WERI-Rb-1 (cell line): ENCODE results near the gene CREG1.

Source experiments
- DNase-seq: peaks from one replicate; pipeline ENCODE4 v3.0.0-alpha.2; 2020
- H3K27ac ChIP-seq: fragments of 250-450 bp; sonication (Bioruptor Pico); 2 replicates; pipeline ENCODE4 v1.5.1; 2020; ENCODE audit warnings: mild to moderate bottlenecking, moderate library complexity
- H3K27me3 ChIP-seq: fragments of 250-450 bp; sonication (Bioruptor Pico); 2 replicates; pipeline ENCODE4 v1.5.1; 2021; ENCODE audit warnings: mild to moderate bottlenecking, low read depth, moderate library complexity; ENCODE audit not compliant: insufficient read depth, severe bottlenecking
- H3K36me3 ChIP-seq: fragments of 250-450 bp; sonication (Bioruptor Pico); 2 replicates; pipeline ENCODE4 v1.5.1; 2020; ENCODE audit warnings: mild to moderate bottlenecking, moderate library complexity
- H3K4me3 ChIP-seq: 2 replicates; pipeline ENCODE4 v1.5.1; 2011; ENCODE audit warnings: low read depth, mild to moderate bottlenecking, control low read depth, low read length
- H3K9me3 ChIP-seq: fragments of 250-450 bp; sonication (Bioruptor Pico); 2 replicates; pipeline ENCODE4 v1.5.1; 2021; ENCODE audit warnings: mild to moderate bottlenecking, moderate library complexity; ENCODE audit not compliant: severe bottlenecking
- CTCF ChIP-seq: IDR thresholded peaks from 2 replicates; pipeline ENCODE4 v1.5.1; 2011; ENCODE audit warnings: low read depth, mild to moderate bottlenecking, control low read depth, inconsistent platforms, low read length

CREG1 gene

GRCh38 chr1:167515893-167516321, 37.7 kb downstream of the CREG1 start:
- Histone ChIP-seq H3K4me3 (no peak overlapping the region), H3K27ac (no peak overlapping the region), H3K27me3 (no peaks in the 10 kb centered on the region), H3K36me3 (no peaks in the 10 kb centered on the region), H3K9me3 (no peaks in the 10 kb centered on the region)
- TF ChIP-seq CTCF, result no peak
- DNase-seq, result no peak

GRCh38 chr1:167515461-167515860, 38.1 kb downstream of the CREG1 start:
- DNase-seq, result no peak
- no peak for TF ChIP-seq CTCF
- Histone ChIP-seq H3K27ac (no peak overlapping the region), H3K9me3 (no peaks in the 10 kb centered on the region), H3K4me3 (no peak overlapping the region), H3K36me3 (no peaks in the 10 kb centered on the region), H3K27me3 (no peaks in the 10 kb centered on the region)

GRCh38 chr1:167514288-167514687, 39.3 kb downstream of the CREG1 start:
- no peak for DNase-seq
- Histone ChIP-seq H3K27me3 (no peaks in the 10 kb centered on the region), H3K27ac (no peak overlapping the region), H3K9me3 (no peaks in the 10 kb centered on the region), H3K4me3 (no peak overlapping the region), H3K36me3 (no peaks in the 10 kb centered on the region)
- no peak for TF ChIP-seq CTCF

- Histone ChIP-seq H3K9me3 (no peaks in the 10 kb centered on the region), H3K4me3 (no peak overlapping the region), H3K27ac (no peak overlapping the region), H3K36me3 (no peaks in the 10 kb centered on the region), H3K27me3 (no peaks in the 10 kb centered on the region)
- no peak for TF ChIP-seq CTCF
- no peak for DNase-seq
Measured at GRCh38 chr1:167512046-167512654, 41.4 kb downstream of the CREG1 start.

- H3K27ac ChIP-seq, result no peak overlapping the region
- H3K9me3 ChIP-seq, result no peaks in the 10 kb centered on the region
- no peaks in the 10 kb centered on the region for H3K36me3 ChIP-seq
- no peaks in the 10 kb centered on the region for H3K27me3 ChIP-seq
- DNase-seq, result no peak
- no peak overlapping the region for H3K4me3 ChIP-seq
- no peak for TF ChIP-seq CTCF
Measured at GRCh38 chr1:167511374-167511986, 42.1 kb downstream of the CREG1 start.

- no peak for DNase-seq
- Histone ChIP-seq H3K4me3 (no peak overlapping the region), H3K9me3 (no peaks in the 10 kb centered on the region), H3K27me3 (no peaks in the 10 kb centered on the region), H3K36me3 (no peaks in the 10 kb centered on the region), H3K27ac (no peak overlapping the region)
- TF ChIP-seq CTCF, result no peak
Measured at GRCh38 chr1:167510881-167511280, 42.7 kb downstream of the CREG1 start.
